Mucosa of stomach (tissue), 1 donor: ENCODE data around the gene CNOT2.
"Not testable (repeated sequence)": the region's sequence is repeated elsewhere in the genome, so short reads cannot be mapped to it uniquely, and the experiment has no call there.

ENCODE experiments used
- H3K27me3 ChIP-seq: one replicate; pipeline ENCODE4 v1.7.0; 2013; ENCODE audit warnings: mild to moderate bottlenecking, low read length; ENCODE audit not compliant: control insufficient read depth, insufficient read depth
- H3K36me3 ChIP-seq: one replicate; pipeline ENCODE4 v1.7.0; 2013; ENCODE audit warnings: low read length; ENCODE audit not compliant: control insufficient read depth, insufficient read depth
- H3K4me1 ChIP-seq: one replicate; pipeline ENCODE4 v1.7.0; 2013; ENCODE audit warnings: mild to moderate bottlenecking, low read length; ENCODE audit not compliant: control insufficient read depth, insufficient read depth
- H3K4me3 ChIP-seq: one replicate; pipeline ENCODE4 v1.7.0; 2013; ENCODE audit warnings: low read length
- H3K9ac ChIP-seq: one replicate; pipeline ENCODE4 v1.7.0; 2013; ENCODE audit warnings: mild to moderate bottlenecking, low read length, moderate library complexity
- H3K9me3 ChIP-seq: one replicate; pipeline ENCODE4 v1.7.0; 2013; ENCODE audit warnings: mild to moderate bottlenecking, low read length, moderate library complexity; ENCODE audit not compliant: control insufficient read depth
- donor health status: Pancreatic carcinoma.

CNOT2 gene

GRCh38 chr12:70275045-70275444 lies 31.8 kb downstream of the CNOT2 start:
- Histone ChIP-seq H3K4me3 (no peak overlapping the region), H3K9ac (no peak overlapping the region), H3K36me3 (no peaks in the 10 kb centered on the region), H3K27me3 (no peaks in the 10 kb centered on the region), H3K9me3 (no peaks in the 10 kb centered on the region), H3K4me1 (peaks cover 14% of the 10 kb centered on the region)

GRCh38 chr12:70277973-70278372 lies 34.7 kb downstream of the CNOT2 start:
- Histone ChIP-seq H3K9me3 (no peaks in the 10 kb centered on the region), H3K4me1 (no peaks in the 10 kb centered on the region), H3K27me3 (no peaks in the 10 kb centered on the region), H3K4me3 (no peak overlapping the region), H3K9ac (no peak overlapping the region), H3K36me3 (no peaks in the 10 kb centered on the region)

- no peaks in the 10 kb centered on the region for H3K9me3 ChIP-seq
- H3K4me3 ChIP-seq: no peak overlapping the region
- no peaks in the 10 kb centered on the region for H3K27me3 ChIP-seq
- no peaks in the 10 kb centered on the region for H3K36me3 ChIP-seq
- H3K9ac ChIP-seq: no peak overlapping the region
- H3K4me1 ChIP-seq: no peaks in the 10 kb centered on the region
Measured at GRCh38 chr12:70278945-70279344, 35.7 kb downstream of the CNOT2 start.

GRCh38 chr12:70283232-70283631 lies 40.0 kb downstream of the CNOT2 start:
- no peak overlapping the region for H3K9ac ChIP-seq
- no peaks in the 10 kb centered on the region for H3K4me1 ChIP-seq

GRCh38 chr12:70288817-70289216 lies 45.6 kb downstream of the CNOT2 start:
- H3K4me3 ChIP-seq: no peak overlapping the region
- no peak overlapping the region for H3K9ac ChIP-seq
- H3K4me1 ChIP-seq: no peaks in the 10 kb centered on the region
- H3K36me3 ChIP-seq: no peaks in the 10 kb centered on the region
- no peaks in the 10 kb centered on the region for H3K9me3 ChIP-seq
- H3K27me3 ChIP-seq: no peaks in the 10 kb centered on the region

More at GRCh38 chr12:70283232-70283631, 40.0 kb downstream of the CNOT2 start:
- Histone ChIP-seq H3K4me3 (no peak overlapping the region), H3K36me3 (no peaks in the 10 kb centered on the region), H3K27me3 (no peaks in the 10 kb centered on the region), H3K9me3 (no peaks in the 10 kb centered on the region)

- no peaks in the 10 kb centered on the region for H3K36me3 ChIP-seq
- no peak overlapping the region for H3K9ac ChIP-seq
- no peaks in the 10 kb centered on the region for H3K27me3 ChIP-seq
- H3K9me3 ChIP-seq: no peaks in the 10 kb centered on the region
- H3K4me1 ChIP-seq: no peaks in the 10 kb centered on the region
- no peak overlapping the region for H3K4me3 ChIP-seq
Measured at GRCh38 chr12:70290116-70290515, 46.9 kb downstream of the CNOT2 start.

- H3K36me3 ChIP-seq: no peaks in the 10 kb centered on the region
- no peaks in the 10 kb centered on the region for H3K4me1 ChIP-seq
- H3K27me3 ChIP-seq: no peaks in the 10 kb centered on the region
- no peak overlapping the region for H3K4me3 ChIP-seq
- no peak overlapping the region for H3K9ac ChIP-seq
- no peaks in the 10 kb centered on the region for H3K9me3 ChIP-seq
Measured at GRCh38 chr12:70292017-70292776, 49.0 kb downstream of the CNOT2 start.

- not testable (repeated sequence) for H3K9ac ChIP-seq, H3K36me3 ChIP-seq, H3K9me3 ChIP-seq, H3K4me1 ChIP-seq, H3K4me3 ChIP-seq, H3K27me3 ChIP-seq
Measured at GRCh38 chr12:70304684-70305555, 61.7 kb downstream of the CNOT2 start.

- H3K27me3 ChIP-seq: no peaks in the 10 kb centered on the region
- H3K9me3 ChIP-seq: no peaks in the 10 kb centered on the region
- H3K9ac ChIP-seq: no peak overlapping the region
- no peak overlapping the region for H3K4me3 ChIP-seq
- no peaks in the 10 kb centered on the region for H3K36me3 ChIP-seq
- H3K4me1 ChIP-seq: no peaks in the 10 kb centered on the region
Measured at GRCh38 chr12:70305794-70306193, 62.6 kb downstream of the CNOT2 start.

- no peaks in the 10 kb centered on the region for H3K9me3 ChIP-seq
- no peak overlapping the region for H3K9ac ChIP-seq
- H3K4me3 ChIP-seq: no peak overlapping the region
- H3K4me1 ChIP-seq: no peaks in the 10 kb centered on the region
- no peaks in the 10 kb centered on the region for H3K27me3 ChIP-seq
- no peaks in the 10 kb centered on the region for H3K36me3 ChIP-seq
Measured at GRCh38 chr12:70306676-70307075, 63.4 kb downstream of the CNOT2 start.

- no peak overlapping the region for H3K4me3 ChIP-seq
- H3K27me3 ChIP-seq: no peaks in the 10 kb centered on the region
- H3K4me1 ChIP-seq: no peaks in the 10 kb centered on the region
- H3K9me3 ChIP-seq: no peaks in the 10 kb centered on the region
- H3K36me3 ChIP-seq: no peaks in the 10 kb centered on the region
- H3K9ac ChIP-seq: no peak overlapping the region
Measured at GRCh38 chr12:70307868-70308267, 64.6 kb downstream of the CNOT2 start.

- Histone ChIP-seq H3K4me1 (no peaks in the 10 kb centered on the region), H3K27me3 (no peaks in the 10 kb centered on the region), H3K36me3 (no peaks in the 10 kb centered on the region), H3K9ac (no peak overlapping the region), H3K4me3 (no peak overlapping the region), H3K9me3 (no peaks in the 10 kb centered on the region)
Measured at GRCh38 chr12:70309348-70309747, 66.1 kb downstream of the CNOT2 start.
